HEK293 (cell line): ENCODE results near the gene CKMT2.

Experiments used
- CTCF ChIA-PET: fragments of 350-600 bp; formaldehyde crosslinking; extraction: SDS; loops from one replicate; lab custom pipeline; 2021; ENCODE audit warnings: antibody characterized with exemption; lab: Yijun Ruan, JAX
- POLR2A ChIA-PET: fragments of 300-600 bp; formaldehyde crosslinking; extraction: SDS; loops from one replicate; lab custom pipeline; 2020; ENCODE audit warnings: antibody characterized with exemption, inconsistent platforms; lab: Yijun Ruan, JAX
- H3K27ac ChIP-seq: fragments of 200-500 bp; sonication (Bioruptor generic); 2 replicates; pipeline ENCODE4 v1.5.1; 2014; ENCODE audit warnings: low read depth, low read length, control low read depth, inconsistent platforms; ENCODE audit errors: extremely low read depth
- H3K36me3 ChIP-seq, 2 experiments: fragments of 200-500 bp in 1 of 2; sonication (Bioruptor generic) in 1 of 2; 1 replicate in 1 of 2; 2 replicates in 1 of 2; pipeline ENCODE4 v1.5.1; 2014 to 2017; ENCODE audit warnings: inconsistent platforms in 2 of 2, low read length in 2 of 2; ENCODE audit not compliant: control insufficient read depth in 2 of 2, insufficient read depth in 1 of 2
- H3K4me1 ChIP-seq: fragments of 200-500 bp; sonication (Bioruptor generic); 2 replicates; pipeline ENCODE4 v1.5.1; 2014; ENCODE audit warnings: mild to moderate bottlenecking, low read length, inconsistent platforms; ENCODE audit not compliant: control insufficient read depth, insufficient read depth
- H3K4me3 ChIP-seq: 2 replicates; pipeline ENCODE4 v1.5.1; 2011; ENCODE audit warnings: low read depth, mild to moderate bottlenecking, control low read depth, low read length, moderate library complexity
- H3K9me3 ChIP-seq: fragments of 200-500 bp; sonication (Bioruptor generic); 2 replicates; pipeline ENCODE4 v1.5.1; 2014; ENCODE audit warnings: low read depth, low read length, inconsistent platforms; ENCODE audit not compliant: control insufficient read depth, insufficient read depth
- EGR2 ChIP-seq: fragments of 450-650 bp; formaldehyde crosslinking; IDR thresholded peaks from 2 replicates; pipeline ENCODE4 v1.5.1; 2016; ENCODE audit warnings: low read depth, missing biosample characterization, missing genetic modification characterization
- WT1 ChIP-seq: fragments of 450-650 bp; formaldehyde crosslinking; IDR thresholded peaks from 2 replicates; pipeline ENCODE4 v1.5.1; 2016; ENCODE audit warnings: missing biosample characterization, missing genetic modification characterization
- ZNF169 ChIP-seq: fragments of 450-650 bp; formaldehyde crosslinking; IDR thresholded peaks from 2 replicates; pipeline ENCODE4 v1.5.1; 2016; ENCODE audit warnings: missing biosample characterization, missing genetic modification characterization
- ZNF202 ChIP-seq: fragments of 450-650 bp; formaldehyde crosslinking; IDR thresholded peaks from 2 replicates; pipeline ENCODE4 v1.5.1; 2016; ENCODE audit warnings: missing biosample characterization, missing genetic modification characterization, borderline replicate concordance
- ZNF23 ChIP-seq: fragments of 450-650 bp; formaldehyde crosslinking; IDR thresholded peaks from 2 replicates; pipeline ENCODE4 v1.5.1; 2016; ENCODE audit warnings: missing biosample characterization, missing genetic modification characterization, borderline replicate concordance
- ZNF354C ChIP-seq: fragments of 450-650 bp; formaldehyde crosslinking; IDR thresholded peaks from 2 replicates; pipeline ENCODE4 v1.5.1; 2016; ENCODE audit warnings: missing biosample characterization, missing genetic modification characterization, low read depth, borderline replicate concordance
- ZNF394 ChIP-seq: fragments of 450-650 bp; formaldehyde crosslinking; IDR thresholded peaks from 2 replicates; pipeline ENCODE4 v1.5.1; 2016; ENCODE audit warnings: missing biosample characterization, missing genetic modification characterization, mild to moderate bottlenecking, moderate library complexity, borderline replicate concordance
- ZNF610 ChIP-seq: fragments of 450-650 bp; formaldehyde crosslinking; IDR thresholded peaks from 2 replicates; pipeline ENCODE4 v1.5.1; 2016; ENCODE audit warnings: missing biosample characterization, missing genetic modification characterization, borderline replicate concordance
- ZNF701 ChIP-seq: fragments of 450-650 bp; formaldehyde crosslinking; IDR thresholded peaks from 2 replicates; pipeline ENCODE4 v1.5.1; 2016; ENCODE audit warnings: missing biosample characterization, missing genetic modification characterization
- ZNF76 ChIP-seq: fragments of 450-650 bp; formaldehyde crosslinking; IDR thresholded peaks from 2 replicates; pipeline ENCODE4; 2016; ENCODE audit warnings: low read depth, missing biosample characterization, missing genetic modification characterization, borderline replicate concordance
- ZNF768 ChIP-seq: fragments of 450-650 bp; formaldehyde crosslinking; IDR thresholded peaks from 2 replicates; pipeline ENCODE4 v1.5.1; 2018; ENCODE audit warnings: missing biosample characterization, mild to moderate bottlenecking, missing genetic modification characterization
- ZSCAN23 ChIP-seq: fragments of 450-650 bp; formaldehyde crosslinking; IDR thresholded peaks from 2 replicates; pipeline ENCODE4 v1.5.1; 2016; ENCODE audit warnings: missing biosample characterization, missing genetic modification characterization
- ZXDB ChIP-seq: fragments of 450-650 bp; formaldehyde crosslinking; IDR thresholded peaks from 2 replicates; pipeline ENCODE4 v1.5.1; 2016; ENCODE audit warnings: missing biosample characterization, missing genetic modification characterization
- TF ChIP-seq, protein P1 (sequence below): fragments of 450-650 bp; formaldehyde crosslinking; optimal IDR thresholded peaks from 2 replicates; pipeline ENCODE3; 2016; ENCODE audit warnings: missing biosample characterization, mild to moderate bottlenecking, missing genetic modification characterization
- TF ChIP-seq, protein P2 (sequence below): fragments of 450-650 bp; formaldehyde crosslinking; IDR thresholded peaks from 2 replicates; pipeline ENCODE4 v1.5.1; 2016; ENCODE audit warnings: missing biosample characterization, missing genetic modification characterization
- TF ChIP-seq, protein P3 (sequence below): fragments of 450-650 bp; formaldehyde crosslinking; IDR thresholded peaks from 2 replicates; pipeline ENCODE4 v1.5.1; 2016; ENCODE audit warnings: missing biosample characterization, missing genetic modification characterization
- TF ChIP-seq, protein P4 (sequence below): fragments of 450-650 bp; formaldehyde crosslinking; IDR thresholded peaks from 2 replicates; pipeline ENCODE4 v1.5.0; 2017; ENCODE audit warnings: missing biosample characterization, missing genetic modification characterization, borderline replicate concordance

The CKMT2 gene

DNA sequence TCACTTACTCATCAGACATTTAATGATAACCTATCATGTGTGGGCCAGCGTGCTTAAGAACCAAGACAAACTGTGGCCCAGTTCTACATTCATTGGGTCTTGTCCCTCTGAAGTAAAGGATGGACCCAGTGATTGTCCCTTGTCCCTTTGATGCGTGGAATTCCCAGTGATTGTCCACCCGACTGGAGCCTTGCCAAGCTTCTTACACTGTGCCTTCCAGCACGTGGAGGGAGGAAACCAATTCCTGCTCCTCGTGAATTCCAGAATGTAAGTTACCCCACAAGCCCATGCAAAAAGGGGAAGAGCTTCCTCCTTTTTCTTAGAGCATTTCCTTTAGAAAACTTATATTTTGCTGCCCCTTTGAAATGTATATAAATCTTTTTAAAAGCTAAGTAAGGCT, 7.9 kb downstream of the CKMT2 start:
- peaks cover 0 to 4% of the 10 kb centered on the region in 2 experiments; a peak in 1 of 3 replicates for H3K36me3 ChIP-seq
- ChIA-PET CTCF (interaction anchor here (1.0 kb wide), 1 partner anchor 985 kb away, joined by 3 read pairs; no protein-coding TSS in a partner anchor), POLR2A (no interaction called here)
- H3K27ac ChIP-seq, result no peak overlapping the region
- H3K4me1 ChIP-seq, result no peaks in the 10 kb centered on the region
- H3K4me3 ChIP-seq, result no peak overlapping the region
- TF ChIP-seq, protein P1, sequence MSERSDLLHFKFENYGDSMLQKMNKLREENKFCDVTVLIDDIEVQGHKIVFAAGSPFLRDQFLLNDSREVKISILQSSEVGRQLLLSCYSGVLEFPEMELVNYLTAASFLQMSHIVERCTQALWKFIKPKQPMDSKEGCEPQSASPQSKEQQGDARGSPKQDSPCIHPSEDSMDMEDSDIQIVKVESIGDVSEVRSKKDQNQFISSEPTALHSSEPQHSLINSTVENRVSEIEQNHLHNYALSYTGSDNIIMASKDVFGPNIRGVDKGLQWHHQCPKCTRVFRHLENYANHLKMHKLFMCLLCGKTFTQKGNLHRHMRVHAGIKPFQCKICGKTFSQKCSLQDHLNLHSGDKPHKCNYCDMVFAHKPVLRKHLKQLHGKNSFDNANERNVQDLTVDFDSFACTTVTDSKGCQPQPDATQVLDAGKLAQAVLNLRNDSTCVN (tag by site-specific recombination), result no peak
- TF ChIP-seq ZNF23 (tag by site-specific recombination) (no peak), ZNF394 (no peak), ZNF701 (tag by site-specific recombination) (no peak)
- TF ChIP-seq, protein P2, sequence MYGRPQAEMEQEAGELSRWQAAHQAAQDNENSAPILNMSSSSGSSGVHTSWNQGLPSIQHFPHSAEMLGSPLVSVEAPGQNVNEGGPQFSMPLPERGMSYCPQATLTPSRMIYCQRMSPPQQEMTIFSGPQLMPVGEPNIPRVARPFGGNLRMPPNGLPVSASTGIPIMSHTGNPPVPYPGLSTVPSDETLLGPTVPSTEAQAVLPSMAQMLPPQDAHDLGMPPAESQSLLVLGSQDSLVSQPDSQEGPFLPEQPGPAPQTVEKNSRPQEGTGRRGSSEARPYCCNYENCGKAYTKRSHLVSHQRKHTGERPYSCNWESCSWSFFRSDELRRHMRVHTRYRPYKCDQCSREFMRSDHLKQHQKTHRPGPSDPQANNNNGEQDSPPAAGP, result no peak
- no peaks in the 10 kb centered on the region for H3K9me3 ChIP-seq

DNA sequence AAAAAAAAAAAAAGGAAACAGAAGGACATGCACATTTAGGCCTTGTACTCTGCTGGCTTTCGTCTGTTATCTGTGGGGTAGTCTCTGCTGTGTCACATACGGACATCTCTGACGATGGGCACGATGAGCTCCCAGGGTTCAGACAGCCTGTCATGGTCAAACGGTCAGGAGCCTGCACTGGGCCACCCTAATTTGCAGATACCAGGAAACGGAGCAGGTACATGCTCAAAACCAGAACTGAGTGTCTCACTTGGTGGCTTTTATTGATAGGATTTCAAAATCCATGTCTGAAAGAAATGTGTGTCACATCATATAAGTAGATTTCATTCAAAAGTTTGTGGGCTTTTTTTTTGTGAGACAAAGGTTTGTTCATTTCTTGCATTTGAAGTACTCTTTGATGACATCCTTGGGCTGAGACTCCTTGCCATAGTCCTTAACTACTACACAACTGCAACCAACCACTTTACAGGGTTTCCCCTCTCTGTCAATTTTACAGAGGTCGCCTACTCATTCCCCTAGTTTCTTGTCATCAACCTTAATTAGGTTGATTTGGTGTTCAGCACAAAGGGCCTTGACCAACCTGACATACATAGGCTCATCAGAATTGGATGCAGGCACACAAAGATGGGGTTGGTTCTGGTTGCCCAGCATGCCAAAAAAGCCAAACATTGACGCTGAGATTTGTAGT, 9.0 kb downstream of the CKMT2 start:
- Histone ChIP-seq H3K36me3 (peaks cover 0 to 4% of the 10 kb centered on the region in 2 experiments; a peak in 1 of 3 replicates), H3K27ac (no peak overlapping the region), H3K4me1 (no peaks in the 10 kb centered on the region), H3K9me3 (no peaks in the 10 kb centered on the region), H3K4me3 (no peak overlapping the region)
- CTCF ChIA-PET, result interaction anchor here (0.6 kb wide), 2 partner anchors 16 to 98 kb away, joined by 3 read pairs; no protein-coding TSS in a partner anchor
- POLR2A ChIA-PET, result interaction anchor here (0.5 kb wide), 1 partner anchor 610 kb away, joined by 3 read pairs; no protein-coding TSS in a partner anchor
- TF ChIP-seq ZNF76 (tag by site-specific recombination) (no peak), ZXDB (no peak), ZSCAN23 (tag by site-specific recombination) (no peak), ZNF768 (no peak), EGR2 (no peak), ZNF169 (no peak), ZNF354C (tag by site-specific recombination) (no peak), ZNF202 (tag by site-specific recombination) (no peak), WT1 (tag by site-specific recombination) (no peak), ZNF610 (no peak)
- TF ChIP-seq, protein P3, sequence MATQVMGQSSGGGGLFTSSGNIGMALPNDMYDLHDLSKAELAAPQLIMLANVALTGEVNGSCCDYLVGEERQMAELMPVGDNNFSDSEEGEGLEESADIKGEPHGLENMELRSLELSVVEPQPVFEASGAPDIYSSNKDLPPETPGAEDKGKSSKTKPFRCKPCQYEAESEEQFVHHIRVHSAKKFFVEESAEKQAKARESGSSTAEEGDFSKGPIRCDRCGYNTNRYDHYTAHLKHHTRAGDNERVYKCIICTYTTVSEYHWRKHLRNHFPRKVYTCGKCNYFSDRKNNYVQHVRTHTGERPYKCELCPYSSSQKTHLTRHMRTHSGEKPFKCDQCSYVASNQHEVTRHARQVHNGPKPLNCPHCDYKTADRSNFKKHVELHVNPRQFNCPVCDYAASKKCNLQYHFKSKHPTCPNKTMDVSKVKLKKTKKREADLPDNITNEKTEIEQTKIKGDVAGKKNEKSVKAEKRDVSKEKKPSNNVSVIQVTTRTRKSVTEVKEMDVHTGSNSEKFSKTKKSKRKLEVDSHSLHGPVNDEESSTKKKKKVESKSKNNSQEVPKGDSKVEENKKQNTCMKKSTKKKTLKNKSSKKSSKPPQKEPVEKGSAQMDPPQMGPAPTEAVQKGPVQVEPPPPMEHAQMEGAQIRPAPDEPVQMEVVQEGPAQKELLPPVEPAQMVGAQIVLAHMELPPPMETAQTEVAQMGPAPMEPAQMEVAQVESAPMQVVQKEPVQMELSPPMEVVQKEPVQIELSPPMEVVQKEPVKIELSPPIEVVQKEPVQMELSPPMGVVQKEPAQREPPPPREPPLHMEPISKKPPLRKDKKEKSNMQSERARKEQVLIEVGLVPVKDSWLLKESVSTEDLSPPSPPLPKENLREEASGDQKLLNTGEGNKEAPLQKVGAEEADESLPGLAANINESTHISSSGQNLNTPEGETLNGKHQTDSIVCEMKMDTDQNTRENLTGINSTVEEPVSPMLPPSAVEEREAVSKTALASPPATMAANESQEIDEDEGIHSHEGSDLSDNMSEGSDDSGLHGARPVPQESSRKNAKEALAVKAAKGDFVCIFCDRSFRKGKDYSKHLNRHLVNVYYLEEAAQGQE (tag by site-specific recombination), result no peak
- TF ChIP-seq, protein P4, sequence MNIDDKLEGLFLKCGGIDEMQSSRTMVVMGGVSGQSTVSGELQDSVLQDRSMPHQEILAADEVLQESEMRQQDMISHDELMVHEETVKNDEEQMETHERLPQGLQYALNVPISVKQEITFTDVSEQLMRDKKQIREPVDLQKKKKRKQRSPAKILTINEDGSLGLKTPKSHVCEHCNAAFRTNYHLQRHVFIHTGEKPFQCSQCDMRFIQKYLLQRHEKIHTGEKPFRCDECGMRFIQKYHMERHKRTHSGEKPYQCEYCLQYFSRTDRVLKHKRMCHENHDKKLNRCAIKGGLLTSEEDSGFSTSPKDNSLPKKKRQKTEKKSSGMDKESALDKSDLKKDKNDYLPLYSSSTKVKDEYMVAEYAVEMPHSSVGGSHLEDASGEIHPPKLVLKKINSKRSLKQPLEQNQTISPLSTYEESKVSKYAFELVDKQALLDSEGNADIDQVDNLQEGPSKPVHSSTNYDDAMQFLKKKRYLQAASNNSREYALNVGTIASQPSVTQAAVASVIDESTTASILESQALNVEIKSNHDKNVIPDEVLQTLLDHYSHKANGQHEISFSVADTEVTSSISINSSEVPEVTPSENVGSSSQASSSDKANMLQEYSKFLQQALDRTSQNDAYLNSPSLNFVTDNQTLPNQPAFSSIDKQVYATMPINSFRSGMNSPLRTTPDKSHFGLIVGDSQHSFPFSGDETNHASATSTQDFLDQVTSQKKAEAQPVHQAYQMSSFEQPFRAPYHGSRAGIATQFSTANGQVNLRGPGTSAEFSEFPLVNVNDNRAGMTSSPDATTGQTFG (tag by site-specific recombination), result no peak
